ENCODE measurements around the gene EXOC3L2.
A peak's percentile ranks its signal among the peaks of the same experiment; 100 is the strongest.

The EXOC3L2 gene

GRCh38 chr19:45202637-45203036, 42.6 kb downstream of the EXOC3L2 start:
- DNase-seq (ENCODE audit: low read depth) = no peak
- H3K4me3 ChIP-seq (ENCODE audit: low read depth, low read length) = no peak overlapping the region
- TF ChIP-seq CTCF (conservative IDR thresholded peaks at IDR 0.05; ENCODE audit: low read depth, low read length) = no peak

GRCh38 chr19:45200568-45200967, 44.6 kb downstream of the EXOC3L2 start:
- peak; percentile 73 for TF ChIP-seq CTCF (conservative IDR thresholded peaks at IDR 0.05; ENCODE audit: low read depth, low read length)
- H3K4me3 ChIP-seq (ENCODE audit: low read depth, low read length) = no peak overlapping the region
- peak; percentile 85 for DNase-seq (ENCODE audit: low read depth)

GRCh38 chr19:45195764-45196163, 49.4 kb downstream of the EXOC3L2 start:
- no peak overlapping the region for H3K4me3 ChIP-seq (ENCODE audit: low read depth, low read length)
- DNase-seq (ENCODE audit: low read depth) = peak; percentile 16
- TF ChIP-seq CTCF (conservative IDR thresholded peaks at IDR 0.05; ENCODE audit: low read depth, low read length) = no peak

GRCh38 chr19:45191375-45191774, 53.8 kb downstream of the EXOC3L2 start:
- no peak for TF ChIP-seq CTCF (conservative IDR thresholded peaks at IDR 0.05; ENCODE audit: low read depth, low read length)
- H3K4me3 ChIP-seq (ENCODE audit: low read depth, low read length) = no peak overlapping the region
- DNase-seq (ENCODE audit: low read depth) = no peak

- no peak for DNase-seq (ENCODE audit: low read depth)
- no peak overlapping the region for H3K4me3 ChIP-seq (ENCODE audit: low read depth, low read length)
- no peak for TF ChIP-seq CTCF (conservative IDR thresholded peaks at IDR 0.05; ENCODE audit: low read depth, low read length)
These were observed 55.2 kb downstream of the EXOC3L2 start for GRCh38 chr19:45189971-45190370.

- peak; percentile 19 for DNase-seq (ENCODE audit: low read depth)
- no peak overlapping the region for H3K4me3 ChIP-seq (ENCODE audit: low read depth, low read length)
- TF ChIP-seq CTCF (conservative IDR thresholded peaks at IDR 0.05; ENCODE audit: low read depth, low read length) = peak; percentile 63
These were observed 57.6 kb downstream of the EXOC3L2 start for GRCh38 chr19:45187421-45188100.
